Stimulated activated CD4-positive, alpha-beta T cell treated with anti-CD3 and anti-CD28 coated beads, TNF-alpha, amount 100 ng/mL, for 24 hours (primary cell): ENCODE data around the gene CEP72.
A peak's percentile ranks its signal among the peaks of the same experiment; 100 is the strongest.

Source experiments
- DNase-seq, 3 experiments: peaks; one replicate each; pipeline ENCODE4 v3.0.0-alpha.2; 2020; ENCODE audit warnings: low read depth in 3 of 3

The CEP72 gene

GRCh38 chr5:659496-660263 is 47.5 kb downstream of the CEP72 start:
- no peak for DNase-seq

DNA sequence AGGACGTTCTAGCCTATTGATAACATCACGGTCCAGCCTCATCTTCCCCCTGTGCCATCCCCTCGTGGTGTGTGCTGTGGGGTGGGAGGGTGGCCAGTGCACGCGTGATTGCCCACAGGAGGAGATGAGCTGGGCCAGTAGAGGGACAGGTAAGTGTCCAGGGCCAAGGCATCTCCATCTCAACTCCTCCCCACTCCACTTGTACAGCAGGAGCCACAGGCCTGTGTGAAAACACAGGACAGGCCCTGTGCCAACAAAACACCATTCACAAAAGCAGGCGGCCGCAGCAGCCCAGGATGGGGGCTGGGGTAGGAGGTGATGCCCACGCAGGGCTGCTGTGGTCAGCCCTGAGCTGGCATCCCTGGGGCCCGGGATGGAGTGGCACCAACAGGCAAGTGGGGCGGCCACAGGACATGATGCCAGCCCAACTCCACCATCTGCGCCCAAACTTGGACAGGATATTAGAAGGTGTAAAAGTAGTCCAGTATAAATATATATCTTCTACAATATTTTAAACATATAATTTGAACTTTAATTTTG is 48.4 kb downstream of the CEP72 start:
- DNase-seq = no peak

GRCh38 chr5:661891-662750 is 50.0 kb downstream of the CEP72 start:
- no peak for DNase-seq

DNA sequence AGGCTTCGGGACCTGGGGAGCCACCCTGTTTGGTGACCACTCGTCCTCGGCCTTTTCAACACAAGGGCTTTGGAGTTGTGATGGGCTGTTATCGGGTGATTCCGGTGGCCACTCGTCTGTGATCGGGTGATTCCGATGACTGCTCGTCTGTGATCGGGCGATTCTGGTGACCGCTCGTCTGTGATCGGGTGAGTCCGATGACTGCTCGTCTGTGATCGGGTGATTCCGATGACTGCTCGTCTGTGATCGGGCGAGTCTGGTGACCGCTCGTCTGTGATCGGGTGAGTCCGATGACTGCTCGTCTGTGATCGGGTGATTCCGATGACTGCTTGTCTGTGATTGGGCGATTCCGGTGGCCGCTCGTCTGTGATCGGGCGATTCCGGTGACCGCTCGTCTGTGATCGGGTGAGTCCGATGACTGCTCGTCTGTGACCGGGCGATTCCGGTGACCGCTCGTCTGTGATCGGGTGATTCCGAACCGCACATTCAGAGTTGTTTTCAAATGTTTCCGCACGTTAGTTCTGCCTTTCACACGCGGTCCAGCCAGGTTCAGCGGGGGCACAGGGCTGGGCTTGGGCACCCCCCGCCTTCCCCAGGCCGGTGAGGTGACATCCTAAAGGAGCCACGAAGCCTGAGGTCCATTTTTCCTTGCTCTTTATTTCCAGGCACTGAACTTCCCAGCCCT is 50.8 kb downstream of the CEP72 start:
- DNase-seq = no peak

GRCh38 chr5:663436-664342 is 51.5 kb downstream of the CEP72 start:
- DNase-seq = no peak

DNA sequence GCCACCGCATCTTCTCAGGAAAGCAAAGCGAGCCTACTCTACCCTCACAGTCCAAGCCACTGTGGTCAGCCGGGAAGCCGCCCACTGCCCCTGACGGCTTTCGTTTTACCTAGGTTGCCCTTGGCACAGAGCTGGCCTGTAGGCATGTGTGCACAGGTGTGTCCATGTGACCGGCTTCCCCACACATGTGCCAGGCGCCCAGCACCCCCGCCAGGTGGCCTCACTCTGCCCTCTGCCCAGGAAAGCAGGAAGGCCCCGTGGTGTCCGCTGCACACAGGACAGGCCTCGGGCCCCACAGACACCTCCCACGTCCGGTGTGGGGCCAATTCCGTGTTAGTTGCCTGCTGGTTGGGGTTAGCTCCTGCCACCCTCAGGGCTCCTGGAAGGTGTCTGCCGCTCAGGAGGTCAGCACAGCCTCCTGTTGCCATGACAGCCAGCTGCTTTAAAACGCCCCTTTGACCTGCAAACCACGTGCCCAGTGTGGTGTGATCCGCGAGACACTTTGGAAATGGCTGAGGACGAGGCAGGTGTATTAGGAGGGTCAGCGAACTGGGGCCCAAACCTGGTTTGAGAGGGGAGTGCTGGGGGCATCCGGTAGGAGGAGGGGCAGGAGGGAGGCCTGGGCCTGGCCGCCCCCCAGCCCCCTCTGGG is 52.3 kb downstream of the CEP72 start:
- DNase-seq = no peak

GRCh38 chr5:664994-665360 is 52.8 kb downstream of the CEP72 start:
- no peak for DNase-seq

DNA sequence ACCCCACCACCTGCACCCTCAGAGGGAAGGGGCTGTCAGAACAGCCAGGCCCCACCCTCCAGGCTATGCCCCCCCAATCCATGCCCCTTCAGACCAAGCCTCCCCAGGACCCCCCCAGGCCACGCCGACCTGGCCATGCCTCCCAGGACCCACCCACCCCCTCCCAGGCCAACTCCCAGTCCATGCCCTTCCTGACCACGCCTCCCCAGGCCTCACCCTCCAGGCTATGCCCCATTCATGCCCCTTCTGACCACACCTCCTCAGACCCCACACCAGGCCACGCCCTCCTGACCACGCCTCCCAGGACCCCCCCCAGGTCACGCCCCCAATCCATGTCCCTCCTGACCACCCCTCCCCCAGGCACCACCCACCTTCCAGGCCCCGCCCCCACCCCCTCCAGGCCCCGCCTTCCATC is 53.4 kb downstream of the CEP72 start:
- DNase-seq = no peak

DNA sequence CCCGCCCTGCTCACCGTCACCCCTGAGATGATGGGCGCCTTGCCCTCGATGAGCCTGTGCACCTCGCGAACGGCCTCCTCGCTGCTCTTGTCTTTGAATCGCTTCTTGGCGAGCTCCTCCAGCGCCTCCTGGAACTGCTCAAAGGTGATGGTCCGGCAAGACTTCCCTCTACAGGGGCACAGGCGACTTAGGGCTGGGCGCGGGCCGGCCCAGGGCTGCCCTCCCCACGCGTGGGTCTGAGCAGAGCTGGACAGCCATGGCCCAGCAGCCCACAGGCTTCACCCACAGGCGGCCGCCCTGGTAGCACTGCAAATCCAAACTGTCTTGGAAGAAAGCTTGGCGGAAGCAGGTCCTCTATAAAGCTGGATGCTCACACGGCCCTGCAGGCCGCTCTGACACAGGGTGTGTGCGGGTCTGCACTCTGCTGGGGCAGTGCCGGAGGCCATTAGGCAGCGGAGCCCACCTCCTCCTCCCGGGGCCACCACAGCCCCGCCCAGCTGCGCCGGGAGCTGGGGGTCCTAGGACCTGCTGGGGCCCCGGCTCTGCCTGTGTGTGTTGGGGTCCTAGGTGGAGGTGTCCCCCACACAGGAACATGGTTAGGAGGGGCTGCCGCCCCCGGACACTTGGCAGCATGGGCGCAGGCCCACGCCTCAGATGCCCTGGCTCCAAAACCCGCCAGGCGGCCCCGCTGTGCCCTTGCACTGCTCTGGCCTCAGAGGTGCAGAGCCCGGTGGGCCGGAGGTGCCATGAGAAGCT is 54.0 kb downstream of the CEP72 start:
- DNase-seq = no peak

GRCh38 chr5:666816-667498 is 54.8 kb downstream of the CEP72 start:
- no peak for DNase-seq

- DNase-seq = no peak
Measured at GRCh38 chr5:668283-668995, 56.3 kb downstream of the CEP72 start.

DNA sequence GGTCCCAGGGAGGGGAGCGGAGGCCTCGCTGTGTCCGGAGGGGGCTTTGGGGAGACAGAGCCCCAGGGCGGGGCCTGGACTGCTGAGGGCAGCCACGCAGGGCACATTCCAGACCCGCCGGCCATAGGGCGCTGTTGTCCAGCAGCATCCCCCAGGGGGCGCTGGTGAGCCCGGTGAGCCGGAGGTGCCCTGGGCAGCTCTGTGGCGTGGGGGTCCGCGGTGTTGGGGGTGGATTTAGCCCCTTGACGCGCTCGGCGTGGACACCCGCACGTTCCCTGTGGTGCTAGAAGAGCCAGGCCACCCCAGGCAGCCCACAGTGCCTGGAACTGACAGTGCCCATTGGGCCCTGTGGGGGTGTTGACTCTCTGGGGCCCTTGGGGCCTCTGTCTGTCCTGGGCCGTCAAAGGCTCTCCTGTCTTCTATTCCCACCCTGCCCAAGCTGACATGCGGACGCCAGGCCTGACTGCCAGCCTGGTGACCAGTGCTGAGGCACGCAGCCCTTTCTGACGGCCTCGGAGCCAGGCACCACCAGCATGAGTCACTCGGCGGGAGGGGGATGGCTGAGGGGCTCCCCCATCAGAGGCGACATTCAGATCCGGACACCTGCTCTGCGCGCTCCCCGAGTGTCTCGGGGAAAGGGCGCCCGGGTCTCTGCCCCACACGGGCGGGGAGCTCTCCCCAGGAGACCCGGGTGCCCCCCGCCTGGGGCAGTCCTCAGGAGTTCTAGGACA is 57.1 kb downstream of the CEP72 start:
- peak in 1 of 3 experiments; percentile 39 for DNase-seq

DNA sequence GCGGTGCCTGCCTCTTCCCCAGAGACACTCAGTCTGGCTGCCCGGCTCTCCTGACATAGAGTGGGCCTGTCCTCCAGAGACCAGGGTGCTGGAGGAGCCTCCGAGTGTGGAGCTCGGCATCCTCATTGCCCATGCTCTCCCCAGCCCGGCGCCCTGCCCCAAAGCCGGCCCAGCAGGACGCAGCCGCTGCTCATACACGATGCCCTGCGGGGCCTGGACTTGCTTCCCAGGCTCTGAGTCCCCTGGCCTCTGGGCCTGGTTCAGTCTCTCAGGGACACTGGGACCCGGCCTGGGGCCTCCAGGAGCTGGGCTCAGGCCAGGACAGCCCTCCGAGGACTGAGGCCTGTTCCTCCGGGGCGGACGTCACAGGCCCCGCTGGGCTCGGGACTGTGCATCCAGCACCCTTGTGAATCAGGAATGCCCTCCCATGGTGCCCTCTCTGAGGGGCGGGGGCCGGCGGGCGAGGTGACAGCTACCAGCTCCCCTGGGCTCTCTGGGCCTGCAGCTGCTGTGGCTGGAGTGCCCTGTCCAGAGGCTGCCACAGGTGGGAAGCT is 57.8 kb downstream of the CEP72 start:
- DNase-seq = no peak

GRCh38 chr5:670396-671270 is 58.5 kb downstream of the CEP72 start:
- DNase-seq = no peak

DNA sequence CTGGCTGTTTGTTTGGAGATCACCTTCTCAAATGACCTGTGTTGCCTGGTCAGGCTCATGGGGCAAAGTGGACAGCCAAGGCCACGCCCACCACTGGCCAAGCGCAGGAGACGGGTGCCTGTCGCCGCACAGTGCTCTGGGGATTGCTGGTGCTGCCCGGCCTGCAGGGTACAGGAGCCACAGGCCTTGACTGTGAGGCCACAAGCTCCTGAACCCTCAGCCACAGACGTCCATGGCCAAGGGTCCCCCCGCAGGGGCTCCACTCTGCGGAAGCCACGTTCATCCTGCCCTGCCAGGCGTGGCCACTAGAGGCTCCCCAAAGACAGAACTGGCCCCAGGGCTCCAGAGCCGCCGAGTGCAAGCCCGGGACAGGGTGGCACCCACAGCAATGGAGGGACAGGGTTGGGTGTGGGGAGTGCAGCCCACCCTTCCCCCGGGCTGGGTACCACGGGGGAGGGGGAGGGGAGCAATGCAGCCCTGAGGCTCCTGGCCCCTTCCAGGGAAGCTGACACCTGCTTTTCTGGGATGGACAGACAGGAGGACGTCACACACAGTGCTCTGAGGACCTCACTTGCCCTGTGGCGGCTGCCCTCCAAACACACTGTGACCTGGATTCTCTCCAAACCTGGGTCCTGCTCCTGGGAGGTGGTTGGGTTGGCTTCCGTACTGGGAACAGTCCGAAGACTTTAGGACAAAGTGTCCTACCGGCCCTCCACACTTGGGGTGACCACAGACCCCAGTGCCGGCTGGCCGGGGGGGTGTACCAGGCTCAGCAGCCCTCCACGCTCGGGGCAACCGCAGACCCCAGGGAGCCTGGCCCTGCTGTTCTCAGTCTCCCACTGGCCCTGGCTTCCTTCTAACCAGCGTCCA is 59.6 kb downstream of the CEP72 start:
- DNase-seq = peak; percentile 38 to 63 (median 49)
